HG03521 (cell line): ENCODE measurements around the gene RAD51AP1.

Experiments
- ATAC-seq: cut with Tn5 transposase; IDR thresholded peaks from one replicate; pipeline ENCODE4 v1.9.1; 2021; ENCODE audit warnings: mild to moderate bottlenecking, moderate library complexity; ENCODE audit not compliant: unreplicated experiment

The RAD51AP1 gene

GRCh38 chr12:4540638-4541037 is 1.9 kb downstream of the RAD51AP1 start:
- ATAC-seq = no peak

- no peak for ATAC-seq
Observed at GRCh38 chr12:4545195-4545594, 6.5 kb downstream of the RAD51AP1 start.

- no peak for ATAC-seq
Observed at GRCh38 chr12:4552191-4552590, 13.5 kb downstream of the RAD51AP1 start.

GRCh38 chr12:4553943-4554342 is 15.3 kb downstream of the RAD51AP1 start:
- no peak for ATAC-seq

GRCh38 chr12:4555804-4556203 is 17.1 kb downstream of the RAD51AP1 start:
- no peak for ATAC-seq

- no peak for ATAC-seq
Observed at GRCh38 chr12:4556735-4557530, 18.2 kb downstream of the RAD51AP1 start.

- ATAC-seq = no peak
Observed at GRCh38 chr12:4557586-4557985, 18.9 kb downstream of the RAD51AP1 start.

GRCh38 chr12:4558171-4558570 is 19.5 kb downstream of the RAD51AP1 start:
- ATAC-seq = no peak

GRCh38 chr12:4562034-4562657 is 23.5 kb downstream of the RAD51AP1 start, which contains the start of gene DYRK4:
Gene DYRK4, plus strand, starts transcription at chr12:4562208. Its CDS starts 38 bp downstream, at chr12:4562246.
- no peak for ATAC-seq

- ATAC-seq = no peak
Observed at GRCh38 chr12:4563336-4563735, 24.6 kb downstream of the RAD51AP1 start.

GRCh38 chr12:4564818-4565217 is 26.1 kb downstream of the RAD51AP1 start:
- no peak for ATAC-seq

- ATAC-seq = no peak
Observed at GRCh38 chr12:4566474-4566873, 27.8 kb downstream of the RAD51AP1 start.

GRCh38 chr12:4567073-4567881 is 28.6 kb downstream of the RAD51AP1 start:
- ATAC-seq = no peak

GRCh38 chr12:4569261-4569660 is 30.6 kb downstream of the RAD51AP1 start:
- ATAC-seq = no peak

- ATAC-seq = no peak
Observed at GRCh38 chr12:4572680-4573079, 34.0 kb downstream of the RAD51AP1 start.

- ATAC-seq = no peak
Observed at GRCh38 chr12:4579305-4580102, 40.8 kb downstream of the RAD51AP1 start.

GRCh38 chr12:4580281-4580688 is 41.6 kb downstream of the RAD51AP1 start:
- no peak for ATAC-seq

- no peak for ATAC-seq
Observed at GRCh38 chr12:4584281-4584680, 45.6 kb downstream of the RAD51AP1 start.

GRCh38 chr12:4584896-4585295 is 46.2 kb downstream of the RAD51AP1 start:
- no peak for ATAC-seq

GRCh38 chr12:4586500-4586899 is 47.8 kb downstream of the RAD51AP1 start:
- ATAC-seq = no peak

- no peak for ATAC-seq
Observed at GRCh38 chr12:4587108-4587507, 48.4 kb downstream of the RAD51AP1 start.
